NCI-H146 (cell line): ENCODE results near the gene CCDC91.

Experiments used
- DNase-seq: peaks from one replicate; lab custom pipeline; 2025; lab: John Stamatoyannopoulos, UW

CCDC91 gene

GRCh38 chr12:28585146-28585545 is 394.9 kb downstream of the CCDC91 start:
- DNase-seq, result no peak

- DNase-seq, result no peak
These were observed 396.2 kb downstream of the CCDC91 start for GRCh38 chr12:28586481-28586880.

DNA sequence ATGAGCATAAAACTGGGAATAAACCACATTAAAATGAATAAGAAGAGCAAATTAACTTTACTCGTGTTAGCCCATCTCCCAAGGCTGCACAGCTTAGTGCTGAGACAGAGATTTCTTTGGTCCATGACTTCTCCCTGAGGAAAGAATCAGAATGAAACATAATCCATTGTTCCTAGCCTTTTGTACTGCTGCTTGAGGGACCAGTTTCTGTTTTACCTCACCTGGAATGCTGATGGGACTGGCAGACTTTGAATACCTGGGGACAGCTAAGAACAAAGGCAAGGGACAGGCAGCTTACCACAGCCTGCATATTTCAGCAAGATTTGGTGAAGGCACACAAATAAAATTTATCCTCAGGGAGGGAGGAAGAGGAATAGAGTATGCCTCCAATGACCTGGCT is 401.6 kb downstream of the CCDC91 start:
- DNase-seq, result no peak
